HG03439 (cell line): ENCODE results near the gene SERPINA9.
"Not testable (repeated sequence)": the region's sequence is repeated elsewhere in the genome, so short reads cannot be mapped to it uniquely, and the experiment has no call there.

ENCODE experiments used
- ATAC-seq: cut with Tn5 transposase; IDR thresholded peaks from one replicate; pipeline ENCODE4 v1.9.1; 2021; ENCODE audit warnings: mild to moderate bottlenecking, moderate library complexity; ENCODE audit not compliant: unreplicated experiment

Gene SERPINA9

GRCh38 chr14:94476023-94476422 is at the start of gene SERPINA9:
TSS of gene SERPINA9 (minus strand) at chr14:94476197. CDS start at chr14:94469840, 6,357 bp downstream.
- no peak for ATAC-seq

- no peak for ATAC-seq
Observed at GRCh38 chr14:94524093-94524492, 48.1 kb upstream of the SERPINA9 start.

GRCh38 chr14:94523265-94523664 is 47.3 kb upstream of the SERPINA9 start:
- ATAC-seq: no peak

- ATAC-seq: no peak
Observed at GRCh38 chr14:94522115-94522724, 46.2 kb upstream of the SERPINA9 start.

GRCh38 chr14:94521375-94522114 is 45.5 kb upstream of the SERPINA9 start:
- no peak for ATAC-seq

GRCh38 chr14:94517641-94518257 is 41.8 kb upstream of the SERPINA9 start:
- no peak for ATAC-seq

- ATAC-seq: no peak
Observed at GRCh38 chr14:94517248-94517640, 41.2 kb upstream of the SERPINA9 start.

DNA sequence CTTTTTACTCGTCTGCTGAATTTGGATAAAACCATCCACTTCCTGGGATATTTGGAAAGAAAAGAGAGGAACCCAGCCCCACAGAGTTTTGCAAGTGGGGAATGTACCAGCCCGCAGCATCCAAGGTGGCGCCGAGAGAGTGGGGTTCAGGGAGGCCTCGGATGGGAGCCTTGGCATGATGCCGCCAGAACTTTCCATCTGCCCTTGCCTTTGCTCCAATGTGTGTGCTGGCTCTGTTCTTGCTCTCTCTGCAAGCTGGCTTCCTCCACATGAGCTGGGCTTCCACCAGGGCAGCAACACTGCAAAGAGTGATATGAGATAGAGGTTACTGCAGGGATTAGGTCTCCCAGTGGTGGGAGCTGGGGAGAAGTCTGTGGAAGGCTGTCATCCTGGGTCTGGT is 39.9 kb upstream of the SERPINA9 start:
- no peak for ATAC-seq

GRCh38 chr14:94515426-94515825 is 39.4 kb upstream of the SERPINA9 start:
- no peak for ATAC-seq

DNA sequence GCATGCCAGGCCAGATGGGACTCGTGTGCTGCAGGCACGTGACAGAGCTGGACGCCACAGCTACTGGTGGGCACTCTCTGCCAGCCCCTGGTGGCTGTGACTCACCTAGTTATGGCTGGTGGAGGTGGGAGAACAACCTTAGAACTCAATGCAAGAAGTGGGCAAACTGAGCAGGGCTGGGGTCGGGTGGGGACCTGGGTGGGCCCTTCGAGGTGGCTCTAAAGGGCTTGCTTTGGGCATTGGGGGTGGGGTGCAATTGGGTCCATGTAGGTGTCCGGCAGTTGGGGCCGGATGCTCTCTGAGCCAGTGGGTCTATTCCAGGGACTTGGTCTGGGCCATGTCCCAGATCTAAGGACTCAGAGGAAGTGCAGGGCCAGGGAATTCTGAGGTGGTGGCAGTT is 38.4 kb upstream of the SERPINA9 start:
- no peak for ATAC-seq

GRCh38 chr14:94510481-94510880 is 34.5 kb upstream of the SERPINA9 start:
- ATAC-seq: not testable (repeated sequence)

DNA sequence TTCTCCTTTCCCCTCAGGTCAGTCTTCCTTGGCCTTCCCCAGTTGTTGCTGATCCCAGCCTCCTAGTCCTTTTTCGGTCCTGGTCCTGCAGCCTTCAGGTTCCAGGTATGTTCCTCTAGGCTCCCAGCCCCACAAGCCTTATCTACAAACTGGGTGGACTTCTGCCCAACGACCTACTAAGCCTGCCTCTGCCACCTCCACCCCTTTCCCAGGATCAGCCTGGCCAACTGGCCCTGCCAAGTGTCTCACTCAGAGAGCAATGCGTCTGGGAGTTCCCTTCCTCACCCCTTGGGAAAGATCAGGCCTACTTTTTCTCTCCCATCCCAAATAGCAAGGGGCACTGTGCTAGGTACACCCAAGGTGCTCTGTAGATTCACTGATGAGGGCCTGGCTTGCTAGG is 33.4 kb upstream of the SERPINA9 start, which contains the start of gene SERPINA12:
Gene SERPINA12, minus strand, starts transcription at position 114 of the 400 bp plus-strand sequence. CDS start 11,072 bp downstream, outside the sequence.
- no peak for ATAC-seq

DNA sequence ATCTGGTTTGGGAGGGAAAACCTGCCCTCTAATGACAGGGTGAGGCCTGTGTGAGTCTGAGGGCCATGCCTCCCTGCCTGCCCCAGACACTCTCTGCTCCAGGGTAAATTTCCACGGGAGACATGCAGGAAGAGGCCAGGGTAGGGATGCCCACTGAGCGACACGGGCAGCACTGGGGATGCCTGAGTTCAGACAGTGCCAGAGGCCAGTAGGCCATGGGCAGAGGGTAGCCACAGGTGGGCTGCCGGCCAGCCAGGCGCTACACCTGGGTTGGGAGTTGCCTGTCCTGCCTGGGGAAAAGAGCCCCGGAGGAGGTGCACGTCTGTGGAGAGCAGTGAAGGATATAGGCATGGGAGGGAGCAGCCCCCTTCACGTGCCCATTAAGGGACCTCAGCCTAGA is 29.6 kb upstream of the SERPINA9 start:
- ATAC-seq: no peak

DNA sequence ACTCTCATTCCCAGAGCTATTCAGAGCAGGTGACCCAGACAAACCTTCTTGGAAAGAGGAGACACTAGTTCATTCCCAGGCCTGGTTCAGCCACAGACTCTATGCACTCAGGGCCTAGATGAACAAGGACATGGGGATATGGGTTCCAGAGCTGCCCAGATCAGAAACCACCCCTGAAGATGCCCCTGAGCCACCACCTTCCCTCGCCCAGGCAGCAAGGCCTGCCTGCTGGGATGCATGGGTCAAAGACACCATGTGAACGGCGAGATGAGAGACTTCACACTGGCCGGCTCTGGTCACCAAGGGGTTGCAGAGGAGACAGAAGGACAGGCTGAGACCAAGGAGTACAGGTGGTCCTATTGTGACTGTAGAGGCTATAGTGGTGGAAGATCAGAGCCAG is 29.2 kb upstream of the SERPINA9 start:
- ATAC-seq: no peak

DNA sequence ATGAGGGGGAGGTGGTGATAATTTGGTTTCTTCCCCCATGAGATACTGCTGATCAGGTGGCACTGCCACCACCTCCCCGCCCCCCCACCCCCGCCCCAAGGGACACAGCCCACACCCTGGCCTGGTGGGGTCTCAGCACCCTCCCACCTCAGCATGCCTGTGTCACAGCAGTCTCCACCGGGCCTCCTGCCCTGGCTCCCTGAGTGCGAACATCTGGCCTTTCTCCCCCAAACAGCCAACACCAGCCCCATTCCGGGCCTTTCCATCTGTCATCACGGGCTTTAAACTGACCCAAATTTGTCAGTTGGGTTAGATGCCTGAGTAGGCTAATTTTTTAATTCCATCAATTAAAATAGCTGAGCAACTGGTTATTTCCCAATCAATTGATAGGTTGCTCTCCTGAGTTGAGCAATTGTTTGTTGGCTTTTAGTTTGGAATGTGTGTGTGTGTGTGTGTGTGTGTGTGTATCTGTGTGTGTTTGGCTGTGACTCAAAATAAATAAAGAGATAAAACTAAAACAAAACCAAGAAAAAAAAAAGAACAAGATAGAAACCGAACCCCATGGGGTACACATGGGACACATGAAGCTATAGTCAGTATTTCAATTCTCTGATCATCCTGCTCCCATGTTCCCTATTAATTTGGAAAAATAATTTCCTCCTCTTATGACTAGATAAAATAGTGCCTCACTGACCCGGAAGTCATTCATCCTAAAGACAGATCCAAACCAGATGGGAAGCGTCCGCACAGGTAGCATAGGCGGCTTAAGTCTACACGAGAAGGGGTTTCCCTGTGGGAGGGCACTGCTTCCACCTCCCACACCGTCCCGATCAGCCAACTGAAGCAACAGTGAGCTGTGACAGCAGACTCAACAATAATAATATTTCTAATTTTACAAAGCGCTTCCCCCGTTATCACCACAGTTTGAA is 25.9 kb upstream of the SERPINA9 start:
- ATAC-seq: no peak

DNA sequence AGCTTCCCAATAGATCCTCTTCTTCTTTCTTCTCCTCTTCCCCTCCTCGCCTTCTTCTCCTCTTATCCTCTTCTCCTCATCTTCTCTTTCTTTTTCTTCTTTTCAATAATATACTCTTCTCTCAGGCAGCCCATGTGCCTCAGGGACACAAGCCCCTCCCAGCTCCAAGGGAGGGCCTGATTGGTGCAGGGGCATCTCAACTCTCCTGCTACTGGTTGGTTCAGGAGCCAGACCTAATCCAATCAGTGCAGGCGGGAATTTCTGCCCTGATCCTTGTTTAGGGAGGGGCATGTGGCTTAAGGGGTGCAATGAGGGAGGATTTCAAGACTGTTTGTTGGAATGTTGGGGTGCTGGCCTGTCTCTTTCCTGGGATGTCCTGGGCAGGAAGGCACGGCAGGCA is 24.3 kb upstream of the SERPINA9 start:
- ATAC-seq: no peak

- ATAC-seq: no peak
Observed at GRCh38 chr14:94499673-94500072, 23.7 kb upstream of the SERPINA9 start.

- no peak for ATAC-seq
Observed at GRCh38 chr14:94498215-94498614, 22.2 kb upstream of the SERPINA9 start.

DNA sequence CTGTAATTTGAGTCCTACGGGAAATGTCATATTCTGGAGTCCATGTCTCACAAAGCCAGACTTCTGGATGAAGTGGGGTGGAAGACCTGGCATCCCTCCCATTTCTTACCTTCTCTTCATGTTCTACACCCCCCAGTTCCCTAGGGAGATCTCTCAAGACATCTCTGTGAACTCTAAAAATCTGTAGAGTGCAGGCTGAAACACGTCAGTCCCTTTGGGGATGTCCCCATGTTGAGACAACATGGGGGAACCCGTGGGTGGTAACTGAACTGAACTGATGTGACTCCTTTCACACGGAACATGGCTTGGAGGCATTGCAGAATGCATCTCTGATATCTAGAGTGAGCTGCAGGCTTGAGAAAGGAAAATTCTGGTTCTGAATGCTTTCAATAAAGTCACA is 18.1 kb upstream of the SERPINA9 start:
- no peak for ATAC-seq

- no peak for ATAC-seq
Observed at GRCh38 chr14:94491511-94491910, 15.5 kb upstream of the SERPINA9 start.

- no peak for ATAC-seq
Observed at GRCh38 chr14:94489336-94489735, 13.3 kb upstream of the SERPINA9 start.
